K562 (cell line): ENCODE measurements around the gene PCDH9.

Experiments
- EP300 ChIP-seq: IDR thresholded peaks from 2 replicates; pipeline ENCODE4 v1.6.1; 2012; ENCODE audit warnings: low read length, improper control_type of control experiment
- ETV5 ChIP-seq: sonication (generic); formaldehyde crosslinking; IDR thresholded peaks from 2 replicates; pipeline ENCODE4 v1.4.0; 2020; ENCODE audit warnings: low read depth, mild to moderate bottlenecking, missing genetic modification reagents
- FOS ChIP-seq: IDR thresholded peaks from 3 replicates; pipeline ENCODE4 v1.6.1; 2011; ENCODE audit not compliant: insufficient read length; ENCODE audit errors: extremely low read depth
- JUND ChIP-seq, 2 experiments: IDR thresholded peaks; 2 replicates in 1 of 2; 3 replicates in 1 of 2; pipeline ENCODE4 v1.6.1; 2011; ENCODE audit warnings: borderline replicate concordance in 2 of 2, low read depth in 2 of 2, low read length in 2 of 2, improper control_type of control experiment in 1 of 2, missing biosample characterization in 1 of 2, missing genetic modification characterization in 1 of 2, missing genetic modification reagents in 1 of 2
- NRF1 ChIP-seq, 2 experiments: fragments of 450-650 bp; IDR thresholded peaks in 1 of 2; conservative IDR thresholded peaks in 1 of 2; 2 replicates each; pipeline ENCODE4 v1.6.1; 2014; ENCODE audit warnings: mild to moderate bottlenecking in 2 of 2
- POLR2A ChIP-seq: fragments of 450-650 bp; conservative IDR thresholded peaks from 2 replicates; pipeline ENCODE4 v1.6.1; 2016
- SRSF9 ChIP-seq: fragments of 200-400 bp; formaldehyde crosslinking; IDR thresholded peaks from 2 replicates; pipeline ENCODE4 v1.6.1; 2017; ENCODE audit warnings: low read depth, low read length, borderline replicate concordance
- TAF1 ChIP-seq: IDR thresholded peaks from 2 replicates; pipeline ENCODE4 v1.6.1; 2011; ENCODE audit warnings: mild to moderate bottlenecking, low read length, moderate library complexity; ENCODE audit not compliant: insufficient read depth, control insufficient read depth, severe bottlenecking; ENCODE audit errors: extremely low read depth
- ZFX ChIP-seq: sonication (generic); formaldehyde crosslinking; IDR thresholded peaks from 2 replicates; pipeline ENCODE4 v1.8.0; 2022; ENCODE audit warnings: mild to moderate bottlenecking, missing genetic modification reagents, moderate library complexity
- TF ChIP-seq, protein P1 (sequence below): sonication (generic); formaldehyde crosslinking; IDR thresholded peaks from 2 replicates; pipeline ENCODE4 v1.9.0; 2022; ENCODE audit warnings: mild to moderate bottlenecking, missing genetic modification reagents
- TF ChIP-seq, protein P2 (sequence below): fragments of 450-650 bp; formaldehyde crosslinking; IDR thresholded peaks from 2 replicates; pipeline ENCODE4 v1.4.0; 2022; ENCODE audit warnings: missing genetic modification characterization
- TF ChIP-seq, protein P3 (sequence below), 3 experiments: IDR thresholded peaks in 2 of 3; conservative IDR thresholded peaks in 1 of 3; 2 replicates each; pipeline ENCODE4 v1.5.1; 2011 to 2012; ENCODE audit warnings: low read length in 3 of 3, mild to moderate bottlenecking in 3 of 3, control low read depth in 2 of 3, improper control_type of control experiment in 1 of 3, inconsistent platforms in 1 of 3, low read depth in 1 of 3, mixed read lengths in 1 of 3, moderate library complexity in 1 of 3; ENCODE audit not compliant: insufficient read depth in 2 of 3
- TF ChIP-seq, protein P4 (sequence below): fragments of 450-650 bp; IDR thresholded peaks from 2 replicates; pipeline ENCODE4 v1.6.1; 2017; ENCODE audit warnings: antibody characterized with exemption, mild to moderate bottlenecking
- TF ChIP-seq, protein P5 (sequence below): fragments of 450-650 bp; IDR thresholded peaks from 2 replicates; pipeline ENCODE4 v1.6.1; 2016; ENCODE audit warnings: antibody characterized with exemption

DNA sequence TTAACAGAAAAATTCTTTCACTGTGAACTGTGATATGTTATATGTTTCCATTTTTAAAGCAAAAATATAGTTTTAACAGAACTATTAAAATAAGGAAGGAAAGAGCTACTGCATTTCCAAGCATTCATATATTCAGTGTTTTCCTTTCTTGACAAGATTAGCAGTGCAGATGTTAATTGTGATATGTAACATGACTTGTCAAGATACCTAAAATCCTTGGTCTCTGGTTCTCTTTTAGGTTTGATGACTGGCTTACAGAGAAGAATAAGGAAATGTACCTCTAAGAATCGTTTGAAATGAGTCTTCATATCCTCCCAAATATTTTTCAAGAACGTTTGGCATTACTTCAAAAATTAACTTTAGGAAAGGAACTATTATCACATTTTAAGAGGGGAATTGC lies 907.2 kb downstream of the PCDH9 start:
- TF ChIP-seq EP300: no peak
- TF ChIP-seq ZFX (CRISPR knock-in tag): no peak
- no peak for TF ChIP-seq POLR2A
- TF ChIP-seq, protein P1, sequence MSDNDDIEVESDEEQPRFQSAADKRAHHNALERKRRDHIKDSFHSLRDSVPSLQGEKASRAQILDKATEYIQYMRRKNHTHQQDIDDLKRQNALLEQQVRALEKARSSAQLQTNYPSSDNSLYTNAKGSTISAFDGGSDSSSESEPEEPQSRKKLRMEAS (CRISPR knock-in tag): no peak
- TF ChIP-seq, protein P2, sequence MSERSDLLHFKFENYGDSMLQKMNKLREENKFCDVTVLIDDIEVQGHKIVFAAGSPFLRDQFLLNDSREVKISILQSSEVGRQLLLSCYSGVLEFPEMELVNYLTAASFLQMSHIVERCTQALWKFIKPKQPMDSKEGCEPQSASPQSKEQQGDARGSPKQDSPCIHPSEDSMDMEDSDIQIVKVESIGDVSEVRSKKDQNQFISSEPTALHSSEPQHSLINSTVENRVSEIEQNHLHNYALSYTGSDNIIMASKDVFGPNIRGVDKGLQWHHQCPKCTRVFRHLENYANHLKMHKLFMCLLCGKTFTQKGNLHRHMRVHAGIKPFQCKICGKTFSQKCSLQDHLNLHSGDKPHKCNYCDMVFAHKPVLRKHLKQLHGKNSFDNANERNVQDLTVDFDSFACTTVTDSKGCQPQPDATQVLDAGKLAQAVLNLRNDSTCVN (CRISPR knock-in tag): no peak
- TF ChIP-seq, protein P3, sequence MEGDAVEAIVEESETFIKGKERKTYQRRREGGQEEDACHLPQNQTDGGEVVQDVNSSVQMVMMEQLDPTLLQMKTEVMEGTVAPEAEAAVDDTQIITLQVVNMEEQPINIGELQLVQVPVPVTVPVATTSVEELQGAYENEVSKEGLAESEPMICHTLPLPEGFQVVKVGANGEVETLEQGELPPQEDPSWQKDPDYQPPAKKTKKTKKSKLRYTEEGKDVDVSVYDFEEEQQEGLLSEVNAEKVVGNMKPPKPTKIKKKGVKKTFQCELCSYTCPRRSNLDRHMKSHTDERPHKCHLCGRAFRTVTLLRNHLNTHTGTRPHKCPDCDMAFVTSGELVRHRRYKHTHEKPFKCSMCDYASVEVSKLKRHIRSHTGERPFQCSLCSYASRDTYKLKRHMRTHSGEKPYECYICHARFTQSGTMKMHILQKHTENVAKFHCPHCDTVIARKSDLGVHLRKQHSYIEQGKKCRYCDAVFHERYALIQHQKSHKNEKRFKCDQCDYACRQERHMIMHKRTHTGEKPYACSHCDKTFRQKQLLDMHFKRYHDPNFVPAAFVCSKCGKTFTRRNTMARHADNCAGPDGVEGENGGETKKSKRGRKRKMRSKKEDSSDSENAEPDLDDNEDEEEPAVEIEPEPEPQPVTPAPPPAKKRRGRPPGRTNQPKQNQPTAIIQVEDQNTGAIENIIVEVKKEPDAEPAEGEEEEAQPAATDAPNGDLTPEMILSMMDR (IDR thresholded peaks at IDR 0.05 in 2 of 3, conservative IDR thresholded peaks at IDR 0.05 in 1 of 3; ENCODE audit: insufficient read depth in 2 of 3, low read depth in 1 of 3, low read length in 3 of 3): no peak
- no peak for TF ChIP-seq JUND (IDR thresholded peaks at IDR 0.05; ENCODE audit: borderline replicate concordance, low read depth, low read length)
- no peak for TF ChIP-seq JUND (tag; IDR thresholded peaks at IDR 0.05; ENCODE audit: borderline replicate concordance, low read depth, low read length)
- no peak for TF ChIP-seq ETV5 (CRISPR knock-in tag)
- no peak for TF ChIP-seq FOS
- TF ChIP-seq NRF1 (conservative IDR thresholded peaks at IDR 0.05 in 1 of 2, IDR thresholded peaks at IDR 0.05 in 1 of 2): no peak
- TF ChIP-seq TAF1: no peak
- TF ChIP-seq, protein P4, sequence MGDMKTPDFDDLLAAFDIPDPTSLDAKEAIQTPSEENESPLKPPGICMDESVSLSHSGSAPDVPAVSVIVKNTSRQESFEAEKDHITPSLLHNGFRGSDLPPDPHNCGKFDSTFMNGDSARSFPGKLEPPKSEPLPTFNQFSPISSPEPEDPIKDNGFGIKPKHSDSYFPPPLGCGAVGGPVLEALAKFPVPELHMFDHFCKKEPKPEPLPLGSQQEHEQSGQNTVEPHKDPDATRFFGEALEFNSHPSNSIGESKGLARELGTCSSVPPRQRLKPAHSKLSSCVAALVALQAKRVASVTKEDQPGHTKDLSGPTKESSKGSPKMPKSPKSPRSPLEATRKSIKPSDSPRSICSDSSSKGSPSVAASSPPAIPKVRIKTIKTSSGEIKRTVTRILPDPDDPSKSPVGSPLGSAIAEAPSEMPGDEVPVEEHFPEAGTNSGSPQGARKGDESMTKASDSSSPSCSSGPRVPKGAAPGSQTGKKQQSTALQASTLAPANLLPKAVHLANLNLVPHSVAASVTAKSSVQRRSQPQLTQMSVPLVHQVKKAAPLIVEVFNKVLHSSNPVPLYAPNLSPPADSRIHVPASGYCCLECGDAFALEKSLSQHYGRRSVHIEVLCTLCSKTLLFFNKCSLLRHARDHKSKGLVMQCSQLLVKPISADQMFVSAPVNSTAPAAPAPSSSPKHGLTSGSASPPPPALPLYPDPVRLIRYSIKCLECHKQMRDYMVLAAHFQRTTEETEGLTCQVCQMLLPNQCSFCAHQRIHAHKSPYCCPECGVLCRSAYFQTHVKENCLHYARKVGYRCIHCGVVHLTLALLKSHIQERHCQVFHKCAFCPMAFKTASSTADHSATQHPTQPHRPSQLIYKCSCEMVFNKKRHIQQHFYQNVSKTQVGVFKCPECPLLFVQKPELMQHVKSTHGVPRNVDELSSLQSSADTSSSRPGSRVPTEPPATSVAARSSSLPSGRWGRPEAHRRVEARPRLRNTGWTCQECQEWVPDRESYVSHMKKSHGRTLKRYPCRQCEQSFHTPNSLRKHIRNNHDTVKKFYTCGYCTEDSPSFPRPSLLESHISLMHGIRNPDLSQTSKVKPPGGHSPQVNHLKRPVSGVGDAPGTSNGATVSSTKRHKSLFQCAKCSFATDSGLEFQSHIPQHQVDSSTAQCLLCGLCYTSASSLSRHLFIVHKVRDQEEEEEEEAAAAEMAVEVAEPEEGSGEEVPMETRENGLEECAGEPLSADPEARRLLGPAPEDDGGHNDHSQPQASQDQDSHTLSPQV: no peak
- no peak for TF ChIP-seq SRSF9
- TF ChIP-seq, protein P5, sequence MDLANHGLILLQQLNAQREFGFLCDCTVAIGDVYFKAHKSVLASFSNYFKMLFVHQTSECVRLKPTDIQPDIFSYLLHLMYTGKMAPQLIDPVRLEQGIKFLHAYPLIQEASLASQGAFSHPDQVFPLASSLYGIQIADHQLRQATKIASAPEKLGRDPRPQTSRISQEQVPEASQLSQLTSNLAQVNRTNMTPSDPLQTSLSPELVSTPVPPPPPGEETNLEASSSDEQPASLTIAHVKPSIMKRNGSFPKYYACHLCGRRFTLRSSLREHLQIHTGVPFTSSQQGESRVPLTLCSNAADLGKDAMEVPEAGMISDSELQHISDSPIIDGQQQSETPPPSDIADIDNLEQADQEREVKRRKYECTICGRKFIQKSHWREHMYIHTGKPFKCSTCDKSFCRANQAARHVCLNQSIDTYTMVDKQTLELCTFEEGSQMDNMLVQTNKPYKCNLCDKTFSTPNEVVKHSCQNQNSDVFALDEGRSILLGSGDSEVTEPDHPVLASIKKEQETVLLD: no peak
